OCI-LY3 (cell line): ENCODE results near the gene AHR.

Experiments used
- H2AFZ ChIP-seq: fragments of 200-600, 300-600 bp; shearing (Covaris generic); 2 replicates; pipeline ENCODE4 v1.6.0; 2014; ENCODE audit warnings: antibody characterized with exemption, low read depth, low read length
- H3K27ac ChIP-seq: fragments of 200-600, 300-600 bp; sonication (generic); 2 replicates; pipeline ENCODE4 v1.5.1; 2014; ENCODE audit warnings: mild to moderate bottlenecking, low read length, moderate library complexity, mixed read lengths
- H3K27me3 ChIP-seq: fragments of 200-600, 300-600 bp; sonication (generic); 2 replicates; pipeline ENCODE4 v1.6.1; 2014; ENCODE audit warnings: low read depth, low read length, mixed read lengths
- H3K36me3 ChIP-seq: fragments of 200-600, 300-600 bp; sonication (generic); replicated peaks from 2 replicates; pipeline ENCODE3; 2014; ENCODE audit warnings: low read depth, low read length, mixed read lengths
- H3K4me1 ChIP-seq: fragments of 300-600, 200-600 bp; sonication (generic); 2 replicates; pipeline ENCODE4 v1.6.1; 2014; ENCODE audit warnings: low read length, mixed read lengths
- H3K4me2 ChIP-seq: fragments of 200-600, 300-600 bp; sonication (generic); 2 replicates; pipeline ENCODE4 v1.6.1; 2014; ENCODE audit warnings: low read length, mixed read lengths
- H3K4me3 ChIP-seq: fragments of 300-600, 200-600 bp; sonication (generic); 2 replicates; pipeline ENCODE4 v1.5.1; 2014; ENCODE audit warnings: antibody characterized with exemption, mild to moderate bottlenecking, low read length, moderate library complexity
- H3K79me2 ChIP-seq: fragments of 300-600, 200-600 bp; shearing (Covaris generic); 2 replicates; pipeline ENCODE4 v1.6.1; 2014; ENCODE audit warnings: mild to moderate bottlenecking, low read length, mixed read lengths
- H3K9ac ChIP-seq: fragments of 300-600, 200-600 bp; shearing (Covaris generic); 2 replicates; pipeline ENCODE4 v1.6.0; 2014; ENCODE audit warnings: mild to moderate bottlenecking, low read length, moderate library complexity
- H3K9me3 ChIP-seq: fragments of 200-600, 300-600 bp; shearing (Covaris generic); 2 replicates; pipeline ENCODE4 v1.6.1; 2014; ENCODE audit warnings: low read length, mixed read lengths; ENCODE audit not compliant: insufficient read depth
- H4K20me1 ChIP-seq: fragments of 200-600, 300-600 bp; sonication (generic); 2 replicates; pipeline ENCODE4 v1.6.1; 2016; ENCODE audit warnings: low read length, mixed read lengths; ENCODE audit not compliant: insufficient read depth
- CTCF ChIP-seq: fragments of 200-600, 300-600 bp; sonication (generic); IDR thresholded peaks from 2 replicates; pipeline ENCODE4 v1.5.1; 2014; ENCODE audit warnings: antibody characterized with exemption, low read length, low read depth
- EZH2phosphoT487 ChIP-seq: fragments of 200-600 bp; shearing (Covaris generic); IDR thresholded peaks from 2 replicates; pipeline ENCODE4 v1.6.1; 2018; ENCODE audit warnings: antibody characterized with exemption, mixed run types, low read depth

The AHR gene

DNA sequence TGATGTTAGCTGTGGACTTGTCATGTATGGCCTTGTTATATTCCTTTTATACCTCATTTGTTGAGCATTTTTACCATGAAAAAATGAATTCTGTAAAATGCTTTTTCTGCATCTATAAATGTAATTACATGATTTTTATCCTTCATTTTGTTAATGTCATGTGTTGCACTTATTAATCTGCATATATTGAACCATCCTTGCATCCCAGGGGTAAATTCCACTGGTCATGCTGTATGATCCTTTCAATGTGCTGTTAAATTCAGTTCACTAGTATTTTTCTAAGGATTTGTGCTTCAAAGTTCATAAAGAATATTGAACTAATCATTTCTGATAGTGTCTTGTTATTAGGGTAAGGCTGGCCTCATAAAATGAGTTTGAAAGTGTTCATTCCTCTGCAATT lies 31.9 kb upstream of the AHR start:
- H2AFZ ChIP-seq = no peak overlapping the region
- TF ChIP-seq EZH2phosphoT487 (no peak), CTCF (no peak)
- H3K4me2 ChIP-seq = no peak overlapping the region
- no peak overlapping the region for H3K4me3 ChIP-seq
- no peak overlapping the region for H3K27ac ChIP-seq
- H3K9ac ChIP-seq = no peak overlapping the region
- H4K20me1 ChIP-seq = no peaks in the 10 kb centered on the region
- no peaks in the 10 kb centered on the region for H3K27me3 ChIP-seq
- H3K9me3 ChIP-seq = peaks cover 39% of the 10 kb centered on the region
- peaks cover 23% of the 10 kb centered on the region for H3K36me3 ChIP-seq
- H3K4me1 ChIP-seq = peaks cover 3% of the 10 kb centered on the region
- H3K79me2 ChIP-seq = no peaks in the 10 kb centered on the region

GRCh38 chr7:17269341-17270221 lies 28.9 kb upstream of the AHR start:
- Histone ChIP-seq H2AFZ (no peak overlapping the region), H3K27ac (no peak overlapping the region), H3K9me3 (peaks cover 39% of the 10 kb centered on the region), H3K27me3 (no peaks in the 10 kb centered on the region), H3K4me1 (no peaks in the 10 kb centered on the region), H3K36me3 (peaks cover 19% of the 10 kb centered on the region), H3K9ac (no peak overlapping the region), H4K20me1 (no peaks in the 10 kb centered on the region), H3K4me3 (no peak overlapping the region), H3K79me2 (no peaks in the 10 kb centered on the region), H3K4me2 (no peak overlapping the region)
- TF ChIP-seq EZH2phosphoT487 = no peak
- no peak for TF ChIP-seq CTCF

DNA sequence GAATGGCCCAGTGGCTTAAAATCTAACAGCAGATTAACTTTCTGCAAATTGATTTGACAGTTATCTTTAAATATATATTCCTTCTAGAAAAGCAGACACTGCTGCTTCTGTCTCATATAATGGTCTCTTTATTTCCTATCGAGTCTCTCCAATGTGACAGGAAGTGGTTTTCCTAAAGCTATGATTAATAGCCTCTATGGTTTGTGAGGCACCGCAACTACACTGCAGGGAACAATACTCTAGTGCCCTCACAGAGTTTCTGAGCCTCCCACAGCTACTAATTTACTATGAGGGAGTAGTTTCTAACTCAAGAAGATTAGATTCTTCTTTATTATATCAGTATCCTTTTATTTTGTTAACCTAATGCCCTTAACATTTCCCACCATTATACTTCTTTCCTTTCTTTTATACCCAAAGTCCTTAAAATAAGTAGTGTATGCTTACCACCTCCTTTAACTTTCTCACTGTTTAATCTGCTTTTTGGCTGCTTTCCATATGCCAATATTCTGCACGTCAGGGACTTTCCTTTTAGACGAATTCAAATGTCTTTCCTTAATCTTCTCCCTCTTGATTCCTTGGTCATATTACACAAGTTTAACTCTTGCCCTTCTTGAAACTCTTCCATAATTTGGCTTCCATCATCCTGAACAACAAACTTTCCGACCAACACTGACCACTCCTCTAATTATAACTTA lies 23.8 kb upstream of the AHR start:
- Histone ChIP-seq H3K4me1 (peaks cover 18% of the 10 kb centered on the region), H2AFZ (no peak overlapping the region), H4K20me1 (no peaks in the 10 kb centered on the region), H3K9ac (no peak overlapping the region), H3K36me3 (peaks cover 10% of the 10 kb centered on the region), H3K27ac (no peak overlapping the region), H3K27me3 (no peaks in the 10 kb centered on the region), H3K9me3 (peaks cover 12% of the 10 kb centered on the region), H3K4me2 (no peak overlapping the region), H3K4me3 (no peak overlapping the region), H3K79me2 (no peaks in the 10 kb centered on the region)
- no peak for TF ChIP-seq CTCF
- no peak for TF ChIP-seq EZH2phosphoT487
